Right atrium auricular region (tissue), 2 donors: Measurements from ENCODE around the gene TSPAN18. TPM values are rescaled to one million over a fixed set of nuclear protein-coding genes. Genes with fewer than 3 reads are reported as not detected.

Experiments
- DNase-seq: peaks from one replicate; pipeline ENCODE4 v3.0.0-alpha.2; 2019; ENCODE audit warnings: low spot score
- H3K27ac ChIP-seq, 2 donors: fragments of 200-600 bp; sonication (generic); 1 replicate in 1 of 2; 2 replicates in 1 of 2; pipeline ENCODE4 v1.5.1; 2016 to 2019
- H3K27me3 ChIP-seq, 2 donors: fragments of 200-600 bp; sonication (generic); one replicate each; pipeline versions ENCODE4 v1.5.1 to v1.6.0; 2017 to 2019
- H3K36me3 ChIP-seq: fragments of 200-600 bp; sonication (generic); one replicate; pipeline ENCODE4 v1.5.1; 2016
- H3K4me1 ChIP-seq, 2 donors: fragments of 200-600 bp; sonication (generic); one replicate each; pipeline versions ENCODE4 v1.5.1 to v1.6.0; 2017 to 2019
- H3K4me3 ChIP-seq, 2 donors: fragments of 200-600 bp; sonication (generic); 1 replicate in 1 of 2; 2 replicates in 1 of 2; pipeline ENCODE4 v1.5.1; 2017 to 2019; ENCODE audit warnings: mild to moderate bottlenecking in 1 of 2, moderate library complexity in 1 of 2
- H3K9me3 ChIP-seq, 2 donors: fragments of 200-600 bp; sonication (generic); one replicate each; pipeline ENCODE4 v1.5.1; 2019
- total RNA-seq, 2 donors: library from RNA; depleted of rRNA; stranded (reverse); fragments of >200 nt; gene quantifications; one replicate each; pipeline ENCODE4 v1.1.0, GENCODE V29; 2016
- TF ChIP-seq, protein P1 (sequence below), 2 donors: fragments of 200-600 bp; sonication (generic); IDR thresholded peaks; one replicate each; pipeline ENCODE4 v1.5.1; 2019; ENCODE audit warnings: antibody characterized with exemption in 2 of 2

TSPAN18 gene
- total RNA-seq, 2 donors from 2014 or later, result 76.3 to 79.3 TPM

DNA sequence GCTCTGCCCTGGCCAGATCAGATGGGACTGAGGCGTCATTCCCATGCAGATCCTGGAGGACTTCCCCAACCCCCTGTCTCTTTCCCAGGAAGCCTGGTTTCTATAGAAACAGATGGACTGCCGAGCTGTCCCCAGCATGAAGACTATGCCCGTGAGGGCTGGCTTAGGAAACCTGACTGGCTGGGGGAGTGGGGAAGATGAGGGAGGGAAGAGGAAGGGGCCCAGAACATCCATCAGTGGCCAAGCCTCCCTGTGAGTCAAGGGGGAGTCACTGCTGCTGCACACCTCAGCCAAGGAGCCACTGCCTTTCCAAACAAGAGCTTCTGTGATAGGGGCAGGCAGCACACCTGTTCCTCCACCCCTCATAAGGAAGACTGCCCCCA lies 218.1 kb downstream of the TSPAN18 start:
- no peaks in the 10 kb centered on the region for H3K36me3 ChIP-seq
- TF ChIP-seq, protein P1, sequence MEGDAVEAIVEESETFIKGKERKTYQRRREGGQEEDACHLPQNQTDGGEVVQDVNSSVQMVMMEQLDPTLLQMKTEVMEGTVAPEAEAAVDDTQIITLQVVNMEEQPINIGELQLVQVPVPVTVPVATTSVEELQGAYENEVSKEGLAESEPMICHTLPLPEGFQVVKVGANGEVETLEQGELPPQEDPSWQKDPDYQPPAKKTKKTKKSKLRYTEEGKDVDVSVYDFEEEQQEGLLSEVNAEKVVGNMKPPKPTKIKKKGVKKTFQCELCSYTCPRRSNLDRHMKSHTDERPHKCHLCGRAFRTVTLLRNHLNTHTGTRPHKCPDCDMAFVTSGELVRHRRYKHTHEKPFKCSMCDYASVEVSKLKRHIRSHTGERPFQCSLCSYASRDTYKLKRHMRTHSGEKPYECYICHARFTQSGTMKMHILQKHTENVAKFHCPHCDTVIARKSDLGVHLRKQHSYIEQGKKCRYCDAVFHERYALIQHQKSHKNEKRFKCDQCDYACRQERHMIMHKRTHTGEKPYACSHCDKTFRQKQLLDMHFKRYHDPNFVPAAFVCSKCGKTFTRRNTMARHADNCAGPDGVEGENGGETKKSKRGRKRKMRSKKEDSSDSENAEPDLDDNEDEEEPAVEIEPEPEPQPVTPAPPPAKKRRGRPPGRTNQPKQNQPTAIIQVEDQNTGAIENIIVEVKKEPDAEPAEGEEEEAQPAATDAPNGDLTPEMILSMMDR (IDR thresholded peaks at IDR 0.05), result no peak
- H3K9me3 ChIP-seq, result no peaks in the 10 kb centered on the region
- peaks cover 0 to 77% of the 10 kb centered on the region in 2 donors for H3K4me1 ChIP-seq
- no peak overlapping the region for H3K4me3 ChIP-seq
- no peak for DNase-seq
- H3K27ac ChIP-seq, result no peak overlapping the region
- H3K27me3 ChIP-seq, result no peaks in the 10 kb centered on the region

DNA sequence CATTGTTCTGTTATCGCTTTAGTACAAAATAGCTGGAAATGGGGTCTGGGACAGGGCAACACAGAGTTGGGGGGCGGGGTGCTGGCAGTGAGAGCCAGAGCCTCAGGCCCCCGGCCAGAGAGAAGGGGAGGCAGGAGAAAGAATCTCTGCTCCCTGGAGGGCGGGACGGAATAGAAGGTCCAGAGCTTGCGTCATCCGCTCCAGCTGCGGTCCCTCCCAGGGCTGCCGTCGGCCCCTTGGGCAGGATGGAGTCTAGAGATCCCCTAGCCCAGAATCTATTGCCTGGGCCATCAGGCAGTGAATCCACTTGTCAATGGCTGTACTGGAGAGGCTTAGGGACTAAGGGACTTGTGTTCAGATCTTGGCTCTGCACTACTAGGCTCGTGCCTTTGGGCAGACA lies 218.9 kb downstream of the TSPAN18 start:
- Histone ChIP-seq H3K9me3 (no peaks in the 10 kb centered on the region), H3K27ac (peak overlapping the region; percentile 58 to 80), H3K4me3 (no peak overlapping the region), H3K36me3 (no peaks in the 10 kb centered on the region), H3K27me3 (no peaks in the 10 kb centered on the region), H3K4me1 (peaks cover 0 to 69% of the 10 kb centered on the region in 2 donors)
- TF ChIP-seq, protein P1 (IDR thresholded peaks at IDR 0.05), result no peak
- DNase-seq, result peak; percentile 76

DNA sequence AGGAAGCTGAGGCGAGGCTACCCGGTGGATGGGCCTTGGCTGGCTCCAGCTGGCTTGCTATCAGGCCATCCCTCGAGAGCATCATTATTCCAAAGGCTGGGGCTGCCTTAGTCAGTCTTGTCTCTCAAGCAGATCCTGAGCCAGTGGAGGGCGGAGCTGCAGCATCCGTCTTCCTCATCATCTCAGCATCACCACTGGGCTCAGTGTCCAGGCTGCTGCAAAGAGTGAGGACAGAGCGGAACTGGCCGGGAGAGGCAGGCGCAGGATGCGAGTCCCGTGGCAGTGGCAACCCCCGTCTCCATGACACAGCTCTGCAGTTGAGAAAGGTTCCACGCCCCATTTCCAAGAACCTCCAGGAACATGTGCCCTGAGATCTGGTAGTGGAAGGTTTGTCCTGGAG lies 219.5 kb downstream of the TSPAN18 start:
- Histone ChIP-seq H3K4me1 (peaks cover 0 to 68% of the 10 kb centered on the region in 2 donors), H3K27me3 (no peaks in the 10 kb centered on the region), H3K36me3 (no peaks in the 10 kb centered on the region), H3K9me3 (no peaks in the 10 kb centered on the region), H3K4me3 (no peak overlapping the region), H3K27ac (peak overlapping the region; percentile 58 to 80)
- TF ChIP-seq, protein P1 (IDR thresholded peaks at IDR 0.05), result no peak
- DNase-seq, result peak; percentile 96

DNA sequence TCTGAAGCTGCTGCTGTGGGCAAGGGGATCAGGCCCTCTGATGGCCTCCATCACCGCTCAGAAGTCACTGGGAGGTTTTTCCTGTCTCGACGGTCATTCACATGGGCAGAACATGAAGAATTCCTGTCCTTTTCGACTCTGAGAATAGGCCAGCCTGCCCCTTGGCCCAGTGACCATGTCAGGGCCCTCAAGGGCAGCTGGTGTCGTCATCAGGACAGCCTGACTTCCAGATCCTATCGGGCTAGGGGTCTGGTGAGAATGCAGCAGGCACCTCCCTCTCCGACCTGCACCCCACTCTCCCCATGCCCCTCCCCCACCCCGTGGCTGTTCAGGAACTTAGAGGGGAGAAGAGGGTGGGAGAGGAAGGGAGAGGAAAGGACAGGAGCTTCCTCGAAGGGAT lies 220.4 kb downstream of the TSPAN18 start:
- peaks cover 0 to 67% of the 10 kb centered on the region in 2 donors for H3K4me1 ChIP-seq

DNA sequence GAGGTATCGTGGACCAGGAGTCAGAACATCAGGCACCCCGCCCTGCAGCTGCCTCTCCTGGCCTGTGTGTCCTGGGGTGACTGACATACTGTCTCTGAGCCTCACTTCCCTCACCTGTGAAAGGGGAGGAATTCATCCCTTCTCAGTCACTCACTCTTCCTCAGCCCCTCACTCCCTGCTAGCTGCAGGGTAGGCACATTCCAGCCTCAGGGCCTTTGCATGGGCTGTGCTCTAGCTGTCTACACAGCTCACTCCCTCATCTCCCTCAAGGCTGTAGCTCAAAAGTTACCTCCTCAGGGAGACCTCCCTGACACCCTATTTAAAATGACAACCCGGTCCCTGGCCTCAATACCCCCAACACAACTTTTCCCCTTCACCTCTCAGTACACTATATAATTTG lies 221.4 kb downstream of the TSPAN18 start:
- peaks cover 0 to 65% of the 10 kb centered on the region in 2 donors for H3K4me1 ChIP-seq
- H3K9me3 ChIP-seq, result no peaks in the 10 kb centered on the region
- H3K27ac ChIP-seq, result no peak overlapping the region
- TF ChIP-seq, protein P1 (IDR thresholded peaks at IDR 0.05), result no peak
- DNase-seq, result no peak
- no peaks in the 10 kb centered on the region for H3K36me3 ChIP-seq
- no peak overlapping the region for H3K4me3 ChIP-seq
- no peaks in the 10 kb centered on the region for H3K27me3 ChIP-seq

More for the DNA sequence above, 220.4 kb downstream of the TSPAN18 start:
- H3K4me3 ChIP-seq, result no peak overlapping the region
- H3K36me3 ChIP-seq, result no peaks in the 10 kb centered on the region
- H3K27me3 ChIP-seq, result no peaks in the 10 kb centered on the region
- H3K9me3 ChIP-seq, result no peaks in the 10 kb centered on the region
- peak overlapping the region; percentile 58 to 80 for H3K27ac ChIP-seq
- no peak for DNase-seq
- TF ChIP-seq, protein P1 (IDR thresholded peaks at IDR 0.05), result no peak
